GM19324 (cell line): ENCODE results near the gene HIBCH.
"Not testable (repeated sequence)": the region's sequence is repeated elsewhere in the genome, so short reads cannot be mapped to it uniquely, and the experiment has no call there.

Experiments used
- ATAC-seq: cut with Tn5 transposase; IDR thresholded peaks from one replicate; pipeline ENCODE4 v1.9.1; 2021; ENCODE audit warnings: mild to moderate bottlenecking, moderate library complexity; ENCODE audit not compliant: unreplicated experiment, low FRiP score

Gene HIBCH

GRCh38 chr2:190256087-190256486 lies 63.5 kb downstream of the HIBCH start:
- ATAC-seq: no peak

- ATAC-seq: no peak
These were observed 64.0 kb downstream of the HIBCH start for GRCh38 chr2:190255676-190256075.

- ATAC-seq: no peak
These were observed 65.4 kb downstream of the HIBCH start for GRCh38 chr2:190254063-190254850.

- no peak for ATAC-seq
These were observed 69.2 kb downstream of the HIBCH start for GRCh38 chr2:190250421-190250820.

- ATAC-seq: no peak
These were observed 84.0 kb downstream of the HIBCH start for GRCh38 chr2:190235551-190236075.

- ATAC-seq: no peak
These were observed 84.5 kb downstream of the HIBCH start for GRCh38 chr2:190235101-190235500.

- ATAC-seq: not testable (repeated sequence)
These were observed 95.6 kb downstream of the HIBCH start for GRCh38 chr2:190223989-190224388.

GRCh38 chr2:190222745-190223144 lies 96.9 kb downstream of the HIBCH start:
- ATAC-seq: not testable (repeated sequence)

- ATAC-seq: no peak
These were observed 98.2 kb downstream of the HIBCH start for GRCh38 chr2:190221429-190221828.

- no peak for ATAC-seq
These were observed 100.4 kb downstream of the HIBCH start for GRCh38 chr2:190219186-190219585.

GRCh38 chr2:190217616-190218015 lies 102.0 kb downstream of the HIBCH start:
- no peak for ATAC-seq

- no peak for ATAC-seq
These were observed 102.8 kb downstream of the HIBCH start for GRCh38 chr2:190216829-190217228.

GRCh38 chr2:190215620-190216019 lies 104.0 kb downstream of the HIBCH start:
- ATAC-seq: no peak

GRCh38 chr2:190214426-190215194 lies 105.0 kb downstream of the HIBCH start:
- ATAC-seq: no peak

GRCh38 chr2:190213441-190214335 lies 105.9 kb downstream of the HIBCH start:
- ATAC-seq: no peak

- ATAC-seq: no peak
These were observed 109.2 kb downstream of the HIBCH start for GRCh38 chr2:190210471-190210870.

GRCh38 chr2:190209559-190209958 lies 110.1 kb downstream of the HIBCH start:
- ATAC-seq: no peak

GRCh38 chr2:190207930-190208329 lies 111.7 kb downstream of the HIBCH start:
- no peak for ATAC-seq

GRCh38 chr2:190205657-190206056 lies 114.0 kb downstream of the HIBCH start:
- ATAC-seq: no peak

- ATAC-seq: no peak
These were observed 117.0 kb downstream of the HIBCH start for GRCh38 chr2:190202604-190203003.

- no peak for ATAC-seq
These were observed 117.6 kb downstream of the HIBCH start for GRCh38 chr2:190202018-190202417.
